Activated naive CD4-positive, alpha-beta T cell treated with anti-CD3 and anti-CD28 coated beads for 36 hours (primary cell): ENCODE results near the gene PUM1. TPM values are rescaled to one million over a fixed set of nuclear protein-coding genes. Genes with fewer than 3 reads are reported as not detected.

Source experiments
- CTCF ChIA-PET: fragments of 350-600 bp; sonication (Branson Sonifier 250); formaldehyde crosslinking; loops from one replicate; lab custom pipeline; 2021; ENCODE audit warnings: antibody characterized with exemption; lab: Charles Lee
- DNase-seq: peaks from one replicate; pipeline ENCODE4 v3.0.0-alpha.2; 2020
- H3K27ac Mint-ChIP-seq: one replicate; pipeline ENCODE4 v1.8.0; 2021; ENCODE audit warnings: mild to moderate bottlenecking, mixed read lengths
- H3K27me3 Mint-ChIP-seq: one replicate; pipeline ENCODE4 v1.8.0; 2021; ENCODE audit warnings: low read depth, mixed read lengths
- H3K36me3 Mint-ChIP-seq: one replicate; pipeline ENCODE4 v1.8.0; 2021; ENCODE audit warnings: low read depth, mixed read lengths
- H3K4me1 Mint-ChIP-seq: one replicate; pipeline ENCODE4 v1.8.0; 2021; ENCODE audit warnings: low read depth, mixed read lengths
- H3K4me3 Mint-ChIP-seq: one replicate; pipeline ENCODE4 v1.8.0; 2021; ENCODE audit warnings: mild to moderate bottlenecking, moderate library complexity, mixed read lengths
- H3K9me3 Mint-ChIP-seq: one replicate; pipeline ENCODE4 v1.8.0; 2021; ENCODE audit warnings: mixed read lengths
- intact Hi-C: fragments of 100-400 bp; cut with micrococcal nuclease; formaldehyde crosslinking; loops from one replicate; pipeline ENCODE4 v1.15.1; 2023
- total RNA-seq, 2 experiments: library from RNA; stranded (reverse); gene quantifications; one replicate each; pipeline ENCODE4 v1.2.3, GENCODE V29; 2021

Gene PUM1
- total RNA-seq, 2 experiments from 2014 or later: 84.9 to 89.7 TPM

DNA sequence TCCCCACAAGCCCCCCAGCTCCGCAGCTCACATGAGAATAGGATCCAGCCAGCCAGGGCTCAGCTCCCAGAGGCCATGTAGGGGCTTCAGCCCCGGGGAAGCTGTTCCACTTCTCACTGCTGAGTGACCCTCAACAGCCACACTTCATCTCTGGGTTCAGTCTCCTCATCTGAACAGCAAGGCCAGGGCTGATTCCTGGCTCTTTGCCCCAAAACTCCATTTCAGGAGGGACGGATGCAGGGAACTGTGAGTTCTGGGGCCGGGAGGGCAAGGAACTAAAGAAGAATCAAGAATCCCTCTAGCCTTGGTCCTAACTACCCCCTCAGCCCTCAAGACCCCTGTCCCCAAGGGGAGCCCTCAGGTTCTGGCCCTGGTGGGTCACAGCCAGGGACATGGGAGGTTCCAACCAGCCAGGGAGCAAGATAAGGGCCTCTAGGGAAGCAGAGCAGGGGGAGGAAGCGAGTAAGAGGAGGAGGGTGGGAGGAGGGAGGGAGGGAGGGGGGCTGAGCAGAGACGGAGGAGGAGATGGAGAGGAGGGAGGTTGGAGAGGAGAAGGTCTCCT, 170.1 kb downstream of the PUM1 start:
- H3K36me3 Mint-ChIP-seq: no peaks in the 10 kb centered on the region
- H3K4me1 Mint-ChIP-seq: no peaks in the 10 kb centered on the region
- no peaks in the 10 kb centered on the region for H3K9me3 Mint-ChIP-seq
- no peak overlapping the region for H3K4me3 Mint-ChIP-seq
- CTCF ChIA-PET: interaction anchor here (1.5 to 2.1 kb wide), 2 partner anchors 16 to 94 kb away, joined by 3 to 5 read pairs; no protein-coding TSS in a partner anchor
- H3K27me3 Mint-ChIP-seq: peaks cover 6% of the 10 kb centered on the region
- intact Hi-C loops: no loop called here
- H3K27ac Mint-ChIP-seq: no peak overlapping the region
- no peak for DNase-seq

- H3K4me1 Mint-ChIP-seq: no peaks in the 10 kb centered on the region
- CTCF ChIA-PET: interaction anchor here (1.5 kb wide), 1 partner anchor 93 kb away, joined by 3 read pairs; no protein-coding TSS in a partner anchor
- no peak overlapping the region for H3K27ac Mint-ChIP-seq
- no peak for DNase-seq
- intact Hi-C loops: no loop called here
- H3K27me3 Mint-ChIP-seq: peaks cover 6% of the 10 kb centered on the region
- no peaks in the 10 kb centered on the region for H3K36me3 Mint-ChIP-seq
- H3K4me3 Mint-ChIP-seq: no peak overlapping the region
- H3K9me3 Mint-ChIP-seq: no peaks in the 10 kb centered on the region
Observed at GRCh38 chr1:30894508-30894973, 171.0 kb downstream of the PUM1 start.

DNA sequence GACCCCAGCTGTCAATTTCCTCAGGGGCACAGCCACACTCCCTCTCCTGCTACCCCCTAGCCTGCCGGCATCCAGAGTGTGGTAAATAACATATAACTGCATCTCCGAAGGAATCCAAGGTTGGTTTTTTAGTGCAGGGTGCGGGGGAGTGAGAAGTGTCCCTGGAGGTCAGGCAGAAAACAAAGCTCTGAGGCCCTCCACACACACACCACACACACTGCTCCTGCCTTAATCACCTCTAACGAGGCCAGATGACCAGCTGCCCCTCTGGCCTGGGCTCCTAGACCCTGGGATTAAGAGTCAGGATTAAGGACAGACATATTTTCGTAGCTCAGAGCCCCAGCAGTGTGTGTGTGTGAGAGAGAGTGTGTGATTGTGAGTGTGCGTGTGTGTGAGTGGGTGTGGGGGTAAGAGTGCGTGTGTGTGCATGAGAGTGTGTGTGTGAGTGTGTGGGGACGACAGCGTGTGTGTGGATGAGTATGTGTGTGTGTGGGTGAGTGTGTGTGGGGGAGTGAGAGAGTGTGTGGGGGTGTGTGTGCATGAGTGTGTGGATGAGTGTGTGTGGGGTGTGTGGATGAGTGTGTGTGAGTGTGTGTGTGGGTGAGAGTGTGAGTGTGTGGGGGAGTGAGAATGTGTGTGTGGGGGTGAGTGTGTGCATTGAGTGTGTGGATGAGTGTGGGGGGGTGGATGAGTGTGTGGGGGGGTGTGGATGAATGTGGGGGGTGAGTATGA, 171.6 kb downstream of the PUM1 start:
- CTCF ChIA-PET: interaction anchor here (1.5 kb wide), 1 partner anchor 93 kb away, joined by 3 read pairs; no protein-coding TSS in a partner anchor
- Mint-ChIP-seq H3K4me3 (no peak overlapping the region), H3K9me3 (no peaks in the 10 kb centered on the region), H3K27me3 (peaks cover 6% of the 10 kb centered on the region), H3K4me1 (no peaks in the 10 kb centered on the region), H3K36me3 (no peaks in the 10 kb centered on the region), H3K27ac (no peak overlapping the region)
- no peak for DNase-seq
- intact Hi-C loops: no loop called here

DNA sequence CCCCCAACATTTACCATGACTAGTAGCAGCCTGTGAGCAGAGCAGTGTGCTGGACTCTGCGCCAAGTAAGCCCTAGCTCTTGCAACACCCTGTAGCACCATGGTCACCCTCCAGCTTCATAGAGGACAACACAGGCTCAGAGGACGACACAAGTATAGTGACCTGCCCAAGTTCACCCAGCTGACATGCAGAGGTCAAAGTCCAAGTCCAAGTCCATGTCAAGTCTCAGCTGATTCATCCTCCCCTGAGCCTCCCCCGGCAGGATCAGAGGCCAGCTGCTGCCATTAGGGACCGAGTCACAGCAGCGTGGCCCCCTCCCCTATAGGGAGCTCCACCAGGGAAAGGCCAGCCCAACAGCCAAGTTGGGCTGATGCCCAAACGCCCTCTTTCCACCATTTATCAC, 172.8 kb downstream of the PUM1 start:
- CTCF ChIA-PET: interaction anchor here (0.6 to 0.8 kb wide), 2 partner anchors 18 to 300 kb away, joined by 3 read pairs; no protein-coding TSS in a partner anchor
- Mint-ChIP-seq H3K27ac (no peak overlapping the region), H3K27me3 (peaks cover 6% of the 10 kb centered on the region), H3K4me1 (no peaks in the 10 kb centered on the region), H3K4me3 (no peak overlapping the region), H3K9me3 (no peaks in the 10 kb centered on the region), H3K36me3 (no peaks in the 10 kb centered on the region)
- intact Hi-C loops: no loop called here
- DNase-seq: no peak

- intact Hi-C loops: no loop called here
- Mint-ChIP-seq H3K9me3 (no peaks in the 10 kb centered on the region), H3K4me3 (no peak overlapping the region), H3K36me3 (no peaks in the 10 kb centered on the region), H3K27ac (no peak overlapping the region), H3K27me3 (peaks cover 6% of the 10 kb centered on the region), H3K4me1 (no peaks in the 10 kb centered on the region)
- no peak for DNase-seq
- CTCF ChIA-PET: no interaction called here
Observed at GRCh38 chr1:30891227-30891552, 174.3 kb downstream of the PUM1 start.

GRCh38 chr1:30890502-30891226, 174.9 kb downstream of the PUM1 start:
- H3K27me3 Mint-ChIP-seq: peaks cover 3% of the 10 kb centered on the region
- no peak overlapping the region for H3K4me3 Mint-ChIP-seq
- H3K4me1 Mint-ChIP-seq: no peaks in the 10 kb centered on the region
- no peak overlapping the region for H3K27ac Mint-ChIP-seq
- DNase-seq: no peak
- intact Hi-C loops: no loop called here
- CTCF ChIA-PET: interaction anchor here (0.7 kb wide), 1 partner anchor 19 kb away, joined by 6 read pairs; no protein-coding TSS in a partner anchor
- H3K9me3 Mint-ChIP-seq: no peaks in the 10 kb centered on the region
- H3K36me3 Mint-ChIP-seq: no peaks in the 10 kb centered on the region

- no peak for DNase-seq
- H3K36me3 Mint-ChIP-seq: no peaks in the 10 kb centered on the region
- H3K4me3 Mint-ChIP-seq: no peak overlapping the region
- intact Hi-C loops: no loop called here
- H3K9me3 Mint-ChIP-seq: no peaks in the 10 kb centered on the region
- CTCF ChIA-PET: interaction anchor here (0.7 kb wide), 1 partner anchor 87 kb away, joined by 3 read pairs; no protein-coding TSS in a partner anchor
- H3K27me3 Mint-ChIP-seq: peaks cover 3% of the 10 kb centered on the region
- no peak overlapping the region for H3K27ac Mint-ChIP-seq
- no peaks in the 10 kb centered on the region for H3K4me1 Mint-ChIP-seq
Observed at GRCh38 chr1:30889511-30889910, 176.0 kb downstream of the PUM1 start.

GRCh38 chr1:30888975-30889374, 176.5 kb downstream of the PUM1 start:
- intact Hi-C loops: no loop called here
- H3K27ac Mint-ChIP-seq: no peak overlapping the region
- no peak for DNase-seq
- no peak overlapping the region for H3K4me3 Mint-ChIP-seq
- no peaks in the 10 kb centered on the region for H3K36me3 Mint-ChIP-seq
- no peaks in the 10 kb centered on the region for H3K4me1 Mint-ChIP-seq
- no peaks in the 10 kb centered on the region for H3K9me3 Mint-ChIP-seq
- CTCF ChIA-PET: interaction anchor here (0.7 kb wide), 1 partner anchor 87 kb away, joined by 3 read pairs; no protein-coding TSS in a partner anchor
- peaks cover 3% of the 10 kb centered on the region for H3K27me3 Mint-ChIP-seq

- H3K36me3 Mint-ChIP-seq: no peaks in the 10 kb centered on the region
- H3K27ac Mint-ChIP-seq: no peak overlapping the region
- H3K27me3 Mint-ChIP-seq: peaks cover 3% of the 10 kb centered on the region
- intact Hi-C loops: no loop called here
- no peak for DNase-seq
- CTCF ChIA-PET: no interaction called here
- no peaks in the 10 kb centered on the region for H3K9me3 Mint-ChIP-seq
- H3K4me1 Mint-ChIP-seq: no peaks in the 10 kb centered on the region
- no peak overlapping the region for H3K4me3 Mint-ChIP-seq
Observed at GRCh38 chr1:30888391-30888790, 177.1 kb downstream of the PUM1 start.

GRCh38 chr1:30887485-30888315, 177.8 kb downstream of the PUM1 start:
- Mint-ChIP-seq H3K27ac (no peak overlapping the region), H3K4me1 (no peaks in the 10 kb centered on the region), H3K36me3 (no peaks in the 10 kb centered on the region), H3K27me3 (peaks cover 3% of the 10 kb centered on the region), H3K9me3 (no peaks in the 10 kb centered on the region), H3K4me3 (no peak overlapping the region)
- CTCF ChIA-PET: no interaction called here
- no peak for DNase-seq
- intact Hi-C loops: no loop called here

- CTCF ChIA-PET: no interaction called here
- intact Hi-C loops: no loop called here
- no peak overlapping the region for H3K27ac Mint-ChIP-seq
- H3K27me3 Mint-ChIP-seq: peaks cover 4% of the 10 kb centered on the region
- H3K9me3 Mint-ChIP-seq: no peaks in the 10 kb centered on the region
- H3K4me1 Mint-ChIP-seq: no peaks in the 10 kb centered on the region
- H3K4me3 Mint-ChIP-seq: no peak overlapping the region
- no peaks in the 10 kb centered on the region for H3K36me3 Mint-ChIP-seq
- no peak for DNase-seq
Observed at GRCh38 chr1:30886710-30887428, 178.6 kb downstream of the PUM1 start.
